OCI-LY1 (cell line): ENCODE data around the gene MCUB.

Experiments used
- EZH2 ChIP-seq: fragments of 200-600 bp; sonication (generic), shearing (Covaris generic); IDR thresholded peaks from 2 replicates; pipeline ENCODE4 v1.8.0; 2017; ENCODE audit warnings: borderline replicate concordance, mixed run types, mild to moderate bottlenecking, antibody characterized with exemption, low read length, moderate library complexity, mixed read lengths
- TF ChIP-seq, protein P1 (sequence below): fragments of 200-600 bp; sonication (generic), shearing (Covaris generic); IDR thresholded peaks from 2 replicates; pipeline ENCODE4 v1.5.1; 2017; ENCODE audit warnings: mild to moderate bottlenecking, antibody characterized with exemption, low read length, moderate library complexity, mixed read lengths

- TF ChIP-seq EZH2 = no peak
- TF ChIP-seq, protein P1, sequence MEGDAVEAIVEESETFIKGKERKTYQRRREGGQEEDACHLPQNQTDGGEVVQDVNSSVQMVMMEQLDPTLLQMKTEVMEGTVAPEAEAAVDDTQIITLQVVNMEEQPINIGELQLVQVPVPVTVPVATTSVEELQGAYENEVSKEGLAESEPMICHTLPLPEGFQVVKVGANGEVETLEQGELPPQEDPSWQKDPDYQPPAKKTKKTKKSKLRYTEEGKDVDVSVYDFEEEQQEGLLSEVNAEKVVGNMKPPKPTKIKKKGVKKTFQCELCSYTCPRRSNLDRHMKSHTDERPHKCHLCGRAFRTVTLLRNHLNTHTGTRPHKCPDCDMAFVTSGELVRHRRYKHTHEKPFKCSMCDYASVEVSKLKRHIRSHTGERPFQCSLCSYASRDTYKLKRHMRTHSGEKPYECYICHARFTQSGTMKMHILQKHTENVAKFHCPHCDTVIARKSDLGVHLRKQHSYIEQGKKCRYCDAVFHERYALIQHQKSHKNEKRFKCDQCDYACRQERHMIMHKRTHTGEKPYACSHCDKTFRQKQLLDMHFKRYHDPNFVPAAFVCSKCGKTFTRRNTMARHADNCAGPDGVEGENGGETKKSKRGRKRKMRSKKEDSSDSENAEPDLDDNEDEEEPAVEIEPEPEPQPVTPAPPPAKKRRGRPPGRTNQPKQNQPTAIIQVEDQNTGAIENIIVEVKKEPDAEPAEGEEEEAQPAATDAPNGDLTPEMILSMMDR = no peak
These were observed 86.0 kb downstream of the MCUB start for GRCh38 chr4:109645874-109646710.
